GM10248 (cell line): Measurements from ENCODE around the gene IL5RA.
A peak's percentile ranks its signal among the peaks of the same experiment; 100 is the strongest.

ENCODE experiments used
- CTCF ChIA-PET: fragments of 300-600 bp; sonication (Branson Sonifier 250); formaldehyde crosslinking; extraction: SDS; loops from one replicate; lab custom pipeline; 2021; ENCODE audit warnings: antibody characterized with exemption; lab: Yijun Ruan, JAX
- POLR2A ChIA-PET: fragments of 350-650 bp; sonication (Branson Sonifier 250); formaldehyde crosslinking; extraction: SDS; loops from one replicate; lab custom pipeline; 2020; ENCODE audit warnings: antibody characterized with exemption; lab: Yijun Ruan, JAX
- DNase-seq: peaks from one replicate; pipeline ENCODE4 v3.0.0; 2012; ENCODE audit errors: extremely low spot score
- CTCF ChIP-seq: IDR thresholded peaks from 2 replicates; pipeline ENCODE4 v1.5.1; 2012; ENCODE audit warnings: mild to moderate bottlenecking, low read depth; ENCODE audit errors: extremely low read depth, missing control alignments, control extremely low read depth

Gene IL5RA

DNA sequence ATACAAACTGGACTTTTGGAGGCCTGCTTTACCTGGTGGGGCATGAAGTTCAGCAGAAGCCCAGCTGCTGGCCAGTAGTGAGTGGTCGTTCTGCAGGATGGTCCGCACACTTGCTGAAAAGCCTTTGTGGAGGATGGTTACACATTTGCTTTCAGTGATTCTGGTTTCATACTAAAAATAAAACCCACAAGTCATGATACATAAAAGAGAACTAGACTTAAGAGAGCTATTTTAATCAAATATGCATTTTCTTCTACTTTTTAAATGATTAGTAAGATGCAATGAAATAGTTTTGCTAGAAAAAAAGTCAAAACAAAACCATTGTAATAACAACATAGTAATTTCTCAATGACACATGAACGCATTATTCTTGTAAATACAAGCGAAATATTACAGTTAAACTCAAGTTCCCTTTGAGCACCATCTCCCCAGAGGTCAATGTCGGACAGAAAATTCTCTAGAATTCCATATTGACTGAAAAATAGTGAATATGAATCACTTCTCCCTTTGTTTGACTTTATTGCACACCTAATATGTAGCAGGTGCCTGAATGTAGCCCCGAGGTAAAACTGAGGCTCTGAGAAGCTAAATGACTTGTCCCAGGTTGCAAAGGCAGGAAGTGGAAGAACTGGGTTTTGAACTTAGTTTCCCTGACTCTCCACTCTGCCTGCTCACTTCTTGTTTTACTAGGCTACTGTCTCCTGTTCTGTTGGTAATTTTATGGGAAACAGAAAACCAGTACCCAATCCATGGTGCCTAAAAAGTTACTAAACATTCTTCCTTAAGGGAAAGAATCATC is 8.3 kb downstream of the IL5RA start:
- ChIA-PET POLR2A (no interaction called here), CTCF (interaction anchor here (0.6 to 0.7 kb wide), 2 partner anchors 21 to 896 kb away, joined by 3 read pairs; no protein-coding TSS in a partner anchor)
- no peak for TF ChIP-seq CTCF
- DNase-seq = no peak

DNA sequence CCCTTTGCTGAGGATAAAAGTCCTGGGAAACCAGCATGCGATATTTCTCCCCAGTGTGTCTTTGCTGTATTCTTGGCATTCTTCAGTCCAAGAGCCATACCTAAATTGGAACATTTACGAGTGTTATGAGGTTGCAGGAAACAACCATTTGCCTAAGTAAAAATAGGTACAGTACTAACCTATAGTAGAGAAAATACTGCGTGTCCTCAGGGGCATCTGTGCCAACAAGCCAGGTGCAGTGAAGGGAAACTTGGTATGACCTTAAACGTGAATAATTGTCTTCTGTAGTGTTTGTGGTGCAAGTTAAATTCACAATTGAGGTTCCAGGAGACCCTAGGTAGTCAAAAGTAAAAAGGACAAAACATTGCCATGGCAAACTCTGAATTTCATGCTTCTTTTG is 12.2 kb downstream of the IL5RA start:
- DNase-seq = no peak
- POLR2A ChIA-PET = no interaction called here
- no peak for TF ChIP-seq CTCF
- CTCF ChIA-PET = interaction anchor here (1.6 kb wide), 2 partner anchors 10 to 20 kb away, joined by 3 to 5 read pairs; no protein-coding TSS in a partner anchor

DNA sequence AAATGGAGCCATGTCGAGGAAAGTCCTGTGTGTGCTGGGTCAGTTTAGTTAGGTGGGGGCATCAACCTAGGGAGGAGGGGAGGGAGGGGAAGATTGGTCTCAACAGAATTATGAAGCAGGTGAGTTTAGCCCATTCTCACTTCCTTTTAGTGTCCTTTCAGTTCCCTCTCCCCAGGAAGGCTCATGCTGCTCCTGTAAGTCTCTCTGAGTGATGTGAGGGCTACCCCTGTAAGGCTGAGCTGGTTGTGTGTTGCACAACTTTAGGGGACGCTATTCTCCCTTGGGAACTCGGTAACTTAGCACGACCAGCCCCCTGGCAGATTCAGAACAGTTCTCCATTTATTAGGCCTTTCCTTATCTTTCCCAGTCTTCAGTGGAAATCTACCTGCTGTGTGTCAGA is 21.2 kb downstream of the IL5RA start:
- ChIA-PET CTCF (interaction anchor here (0.9 to 1.9 kb wide), 2 partner anchors 8 to 20 kb away, joined by 3 to 5 read pairs; no protein-coding TSS in a partner anchor), POLR2A (no interaction called here)
- DNase-seq = peak; percentile 63
- TF ChIP-seq CTCF = no peak

DNA sequence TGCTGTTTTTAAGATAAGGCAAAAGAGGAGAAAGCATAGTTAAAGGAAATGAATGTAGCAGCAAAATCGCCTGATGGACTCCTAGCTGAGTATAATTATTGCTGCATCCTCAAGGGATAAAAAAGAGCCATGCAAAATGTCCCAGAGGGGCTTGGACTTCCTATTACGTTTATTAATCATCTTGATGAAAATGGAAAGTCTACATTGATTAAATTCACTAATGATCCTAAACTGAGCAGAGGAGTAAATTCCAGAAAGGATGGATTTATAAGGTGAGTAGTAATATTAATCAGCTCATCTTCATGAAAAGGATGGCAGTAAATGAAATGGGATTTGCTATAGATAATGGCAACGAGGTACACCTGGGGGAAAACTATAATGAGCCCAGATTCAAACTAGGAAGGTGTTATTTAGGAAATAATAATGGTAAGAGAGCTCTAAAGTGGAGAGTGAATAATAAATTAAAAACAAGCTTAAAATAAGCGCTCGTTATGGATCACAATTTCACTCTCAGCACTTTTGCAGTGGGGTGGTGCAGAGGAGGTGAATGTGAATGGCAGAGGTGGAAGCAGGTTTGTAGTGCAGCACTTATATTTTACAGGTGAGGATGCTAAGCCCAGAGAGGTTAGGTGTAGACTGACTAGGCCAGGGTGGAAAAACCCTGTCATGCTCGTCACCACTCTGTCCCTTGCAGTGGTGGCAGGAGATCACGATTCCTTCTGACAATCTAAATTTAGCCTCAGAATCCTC is 22.3 kb downstream of the IL5RA start:
- ChIA-PET POLR2A (no interaction called here), CTCF (interaction anchor here (1.0 to 1.9 kb wide), 6 partner anchors 9 to 91 kb away, joined by 3 to 5 read pairs (median 4); no protein-coding TSS in a partner anchor)
- DNase-seq = no peak
- TF ChIP-seq CTCF = no peak

DNA sequence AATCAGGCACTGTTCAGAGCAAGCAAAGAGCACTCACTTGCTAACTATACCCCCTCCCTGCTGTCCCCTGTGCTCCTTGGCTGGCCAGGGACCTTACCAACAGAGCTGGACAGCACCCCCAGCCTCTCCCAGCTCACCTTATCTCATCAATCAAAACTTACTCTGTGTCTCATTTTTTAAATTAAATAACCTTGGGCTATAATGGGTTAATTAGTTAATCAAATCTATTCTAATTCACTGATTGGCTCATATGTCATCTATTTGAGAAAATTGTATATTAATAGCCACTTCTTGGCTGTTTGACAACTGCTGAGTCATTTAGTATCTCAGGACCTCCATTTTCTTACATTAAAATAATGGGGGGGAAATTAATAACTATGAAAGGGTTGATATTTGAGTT is 22.9 kb downstream of the IL5RA start:
- POLR2A ChIA-PET = no interaction called here
- CTCF ChIA-PET = interaction anchor here (1.1 to 1.6 kb wide), 5 partner anchors 11 to 113 kb away, joined by 3 to 4 read pairs (median 3); no protein-coding TSS in a partner anchor
- no peak for TF ChIP-seq CTCF
- no peak for DNase-seq

- no peak for DNase-seq
- ChIA-PET POLR2A (no interaction called here), CTCF (interaction anchor here (1.4 to 2.3 kb wide), 3 partner anchors 10 to 114 kb away, joined by 3 to 4 read pairs (median 4); no protein-coding TSS in a partner anchor)
- no peak for TF ChIP-seq CTCF
These were observed 23.9 kb downstream of the IL5RA start for GRCh38 chr3:3086239-3086638.
